ENCODE measurements around the gene PRCD. TPM values are rescaled to one million over a fixed set of nuclear protein-coding genes. Genes with fewer than 3 reads are reported as not detected.

The PRCD gene
- total RNA-seq, 1 experiment from 2014 or later = 2.5 TPM

GRCh38 chr17:76534831-76535732 lies 4.8 kb upstream of the PRCD start:
- Histone ChIP-seq H3K4me2 (ENCODE audit: low read length) (no peak overlapping the region), H3K4me3 (ENCODE audit: low read length) (no peak overlapping the region), H3K27me3 (ENCODE audit: low read length) (no peaks in the 10 kb centered on the region), H3K36me3 (ENCODE audit: low read depth, low read length) (no peaks in the 10 kb centered on the region), H3K4me1 (ENCODE audit: insufficient read depth, low read length) (peaks cover 11% of the 10 kb centered on the region), H3K9me3 (ENCODE audit: low read length) (no peaks in the 10 kb centered on the region), H3K9me2 (replicated peaks; ENCODE audit: low read length) (no peaks in the 10 kb centered on the region), H3F3A (ENCODE audit: low read length, unreplicated experiment) (no peaks in the 10 kb centered on the region), H4K20me1 (ENCODE audit: low read length) (no peaks in the 10 kb centered on the region), H3K27ac (ENCODE audit: low read length) (no peak overlapping the region), H3K79me2 (ENCODE audit: low read length) (no peaks in the 10 kb centered on the region), H3K9ac (ENCODE audit: low read length) (no peak overlapping the region), H2AFZ (ENCODE audit: low read length) (no peak overlapping the region)
- intact Hi-C loops (cut with micrococcal nuclease) = no loop called here
- BruUV-seq (replicated peaks) = no TSS peak
- DNase-seq (no peak), ATAC-seq (no peak)
- CTCF ChIA-PET = interaction anchor here (0.7 kb wide), 1 partner anchor 58 kb away, joined by 3 read pairs; no protein-coding TSS in a partner anchor
- POLR2A ChIA-PET (ENCODE audit: unreplicated experiment) = no interaction called here
- TF ChIP-seq EZH2phosphoT487 (IDR thresholded peaks at IDR 0.05; ENCODE audit: borderline replicate concordance, low read length) (no peak), EZH2 (IDR thresholded peaks at IDR 0.05; ENCODE audit: low read length, unreplicated experiment) (no peak), CTCF (conservative IDR thresholded peaks at IDR 0.05; ENCODE audit: low read depth, low read length) (no peak)

GRCh38 chr17:76535788-76536510 lies 3.9 kb upstream of the PRCD start:
- no peak for ATAC-seq
- Histone ChIP-seq H3K9ac (ENCODE audit: low read length) (no peak overlapping the region), H3K4me1 (ENCODE audit: insufficient read depth, low read length) (peaks cover 9% of the 10 kb centered on the region), H2AFZ (ENCODE audit: low read length) (no peak overlapping the region), H3K36me3 (ENCODE audit: low read depth, low read length) (no peaks in the 10 kb centered on the region), H3K27ac (ENCODE audit: low read length) (no peak overlapping the region), H3K9me3 (ENCODE audit: low read length) (no peaks in the 10 kb centered on the region), H3K4me2 (ENCODE audit: low read length) (no peak overlapping the region), H3K9me2 (replicated peaks; ENCODE audit: low read length) (no peaks in the 10 kb centered on the region), H4K20me1 (ENCODE audit: low read length) (no peaks in the 10 kb centered on the region), H3K4me3 (ENCODE audit: low read length) (no peak overlapping the region), H3F3A (ENCODE audit: low read length, unreplicated experiment) (no peaks in the 10 kb centered on the region), H3K27me3 (ENCODE audit: low read length) (no peaks in the 10 kb centered on the region), H3K79me2 (ENCODE audit: low read length) (no peaks in the 10 kb centered on the region)
- TF ChIP-seq EZH2phosphoT487 (IDR thresholded peaks at IDR 0.05; ENCODE audit: borderline replicate concordance, low read length) (no peak), EZH2 (IDR thresholded peaks at IDR 0.05; ENCODE audit: low read length, unreplicated experiment) (no peak), CTCF (conservative IDR thresholded peaks at IDR 0.05; ENCODE audit: low read depth, low read length) (no peak)
- intact Hi-C loops (cut with micrococcal nuclease) = no loop called here
- CTCF ChIA-PET = interaction anchor here (0.7 kb wide), 1 partner anchor 58 kb away, joined by 3 read pairs; no protein-coding TSS in a partner anchor
- no peak for DNase-seq
- POLR2A ChIA-PET (ENCODE audit: unreplicated experiment) = no interaction called here
- BruUV-seq (replicated peaks) = no TSS peak

Data from PC-3 (cell line).